ENCODE results near the gene PRDM12.

- TF ChIP-seq, protein P1, sequence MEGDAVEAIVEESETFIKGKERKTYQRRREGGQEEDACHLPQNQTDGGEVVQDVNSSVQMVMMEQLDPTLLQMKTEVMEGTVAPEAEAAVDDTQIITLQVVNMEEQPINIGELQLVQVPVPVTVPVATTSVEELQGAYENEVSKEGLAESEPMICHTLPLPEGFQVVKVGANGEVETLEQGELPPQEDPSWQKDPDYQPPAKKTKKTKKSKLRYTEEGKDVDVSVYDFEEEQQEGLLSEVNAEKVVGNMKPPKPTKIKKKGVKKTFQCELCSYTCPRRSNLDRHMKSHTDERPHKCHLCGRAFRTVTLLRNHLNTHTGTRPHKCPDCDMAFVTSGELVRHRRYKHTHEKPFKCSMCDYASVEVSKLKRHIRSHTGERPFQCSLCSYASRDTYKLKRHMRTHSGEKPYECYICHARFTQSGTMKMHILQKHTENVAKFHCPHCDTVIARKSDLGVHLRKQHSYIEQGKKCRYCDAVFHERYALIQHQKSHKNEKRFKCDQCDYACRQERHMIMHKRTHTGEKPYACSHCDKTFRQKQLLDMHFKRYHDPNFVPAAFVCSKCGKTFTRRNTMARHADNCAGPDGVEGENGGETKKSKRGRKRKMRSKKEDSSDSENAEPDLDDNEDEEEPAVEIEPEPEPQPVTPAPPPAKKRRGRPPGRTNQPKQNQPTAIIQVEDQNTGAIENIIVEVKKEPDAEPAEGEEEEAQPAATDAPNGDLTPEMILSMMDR (IDR thresholded peaks at IDR 0.05), result no peak
- TF ChIP-seq POLR2AphosphoS5 (IDR thresholded peaks at IDR 0.05; ENCODE audit: insufficient read depth in 1 of 2, low read depth in 1 of 2), result no peak
- TF ChIP-seq POLR2A (IDR thresholded peaks at IDR 0.05), result no peak
These were observed 29.8 kb downstream of the PRDM12 start for GRCh38 chr9:130694205-130694604.

Measured in vagina (tissue), 2 donors.